NCI-H1694 (cell line): Measurements from ENCODE around the gene DOK1.
A peak's percentile ranks its signal among the peaks of the same experiment; 100 is the strongest.

ENCODE experiments used
- DNase-seq: peaks from one replicate; lab custom pipeline; 2025; lab: John Stamatoyannopoulos, UW

Gene DOK1

DNA sequence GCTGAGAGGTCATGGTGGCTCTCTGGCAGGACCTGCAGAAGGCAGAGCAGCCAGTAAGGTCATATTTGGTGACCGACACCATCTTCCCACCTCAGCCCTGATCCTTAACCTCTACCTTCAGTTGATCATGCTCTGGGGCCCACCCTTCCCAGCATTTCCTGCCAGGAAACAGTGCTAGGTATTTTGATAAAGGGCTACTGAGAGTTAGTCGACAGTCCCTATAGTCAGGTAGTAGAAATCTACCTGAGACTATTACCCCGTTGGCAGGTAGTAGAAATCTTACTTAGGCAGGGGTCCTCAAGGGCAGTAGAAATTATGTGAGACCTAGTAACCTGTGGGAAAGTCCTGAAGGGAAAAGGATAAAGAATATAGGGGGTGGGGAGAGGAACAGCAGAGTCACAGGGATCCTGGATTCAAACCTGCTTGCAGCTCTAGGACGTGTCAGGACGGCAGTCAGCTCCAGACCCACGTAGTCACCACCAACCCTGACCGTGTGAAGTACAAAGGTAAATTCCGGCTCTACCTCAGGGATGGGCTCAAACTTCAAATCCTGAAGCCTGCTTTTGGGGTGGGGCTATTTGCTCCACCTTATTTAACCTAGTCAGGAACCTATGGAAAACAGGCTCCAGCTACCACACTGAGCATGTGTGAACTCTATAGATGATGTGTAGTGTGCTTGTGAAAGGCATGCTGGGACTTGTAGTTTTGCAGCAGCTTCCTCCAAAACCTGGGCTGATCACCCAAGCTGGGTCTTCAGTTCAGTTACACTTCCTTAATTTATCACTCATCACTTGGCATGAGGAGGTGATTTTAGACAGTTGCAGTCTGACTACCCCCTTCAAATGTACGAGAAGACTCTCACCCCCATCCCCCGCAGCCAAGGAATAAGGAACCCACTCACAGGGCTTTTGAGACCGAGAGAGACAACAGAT, 28.5 kb upstream of the DOK1 start, which contains the start of gene DQX1:
Gene DQX1 (minus strand): TSS at position 515 of the 932 bp plus-strand sequence. CDS start 502 bp downstream, at position 13.
- no peak for DNase-seq

DNA sequence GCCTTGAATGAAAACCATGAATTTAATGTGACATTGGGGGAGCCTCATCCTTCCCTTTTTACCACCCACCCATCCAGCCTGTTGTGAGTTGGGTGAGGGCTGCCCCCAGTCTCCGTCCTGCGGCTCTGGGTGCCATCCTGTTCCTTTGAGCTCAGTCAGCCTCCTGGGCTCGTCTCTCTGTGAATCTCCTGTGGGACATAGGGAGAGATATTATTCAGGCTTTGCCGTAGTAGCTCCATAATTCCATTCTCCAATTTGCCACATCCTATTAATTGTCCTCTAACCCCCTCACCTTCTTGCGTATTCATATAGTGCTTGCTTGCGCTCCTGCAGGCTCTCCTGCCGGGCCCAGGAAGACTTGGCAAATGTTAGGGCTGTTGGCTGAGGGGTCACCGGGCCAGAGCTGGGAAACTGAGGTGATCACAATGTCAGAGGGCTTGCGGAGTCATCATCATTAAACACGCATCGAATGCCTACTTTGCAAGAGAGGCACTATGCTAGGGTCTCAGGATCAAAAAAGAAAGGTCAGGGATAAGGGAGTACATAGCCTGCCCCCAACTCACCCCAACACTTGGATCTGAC, 27.8 kb upstream of the DOK1 start:
- DNase-seq = no peak

- DNase-seq = no peak
Measured at GRCh38 chr2:74527741-74528140, 26.8 kb upstream of the DOK1 start.

DNA sequence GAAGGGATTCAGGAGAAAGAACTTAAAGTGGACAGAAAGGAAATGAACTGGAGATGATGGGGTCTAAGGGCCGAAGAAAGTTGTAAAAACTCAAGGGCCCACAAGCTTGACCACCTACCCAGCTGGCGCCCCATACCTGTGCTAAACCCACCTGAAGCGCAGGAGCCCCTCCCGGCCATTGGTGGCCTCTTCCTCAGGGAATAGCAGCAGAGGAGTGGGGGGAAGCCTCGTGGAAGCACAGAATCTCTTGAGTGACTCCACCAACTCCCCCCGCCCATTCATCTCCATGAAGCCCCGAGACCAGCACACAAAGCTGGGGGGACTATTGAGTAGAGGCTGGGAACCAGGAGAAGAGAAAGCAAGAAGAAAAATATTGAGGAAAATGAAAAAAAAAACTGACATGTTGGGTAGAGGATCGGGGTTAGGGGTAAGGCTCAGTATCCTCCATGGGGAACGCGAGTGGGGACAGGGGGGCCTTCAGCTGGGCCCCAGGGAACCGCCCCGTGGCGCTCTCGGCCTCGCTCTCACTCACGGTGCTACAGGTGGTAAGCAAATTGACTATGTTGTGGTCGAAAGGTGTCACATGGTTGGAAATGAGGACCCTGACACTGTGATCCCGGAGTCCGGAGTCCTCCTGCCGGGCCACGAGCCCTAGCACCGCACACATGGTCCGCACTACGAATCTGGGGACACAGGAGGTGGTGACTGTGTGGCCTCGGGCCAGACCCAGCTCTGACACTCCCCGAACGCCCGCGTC, 25.7 kb upstream of the DOK1 start:
- DNase-seq = no peak

DNA sequence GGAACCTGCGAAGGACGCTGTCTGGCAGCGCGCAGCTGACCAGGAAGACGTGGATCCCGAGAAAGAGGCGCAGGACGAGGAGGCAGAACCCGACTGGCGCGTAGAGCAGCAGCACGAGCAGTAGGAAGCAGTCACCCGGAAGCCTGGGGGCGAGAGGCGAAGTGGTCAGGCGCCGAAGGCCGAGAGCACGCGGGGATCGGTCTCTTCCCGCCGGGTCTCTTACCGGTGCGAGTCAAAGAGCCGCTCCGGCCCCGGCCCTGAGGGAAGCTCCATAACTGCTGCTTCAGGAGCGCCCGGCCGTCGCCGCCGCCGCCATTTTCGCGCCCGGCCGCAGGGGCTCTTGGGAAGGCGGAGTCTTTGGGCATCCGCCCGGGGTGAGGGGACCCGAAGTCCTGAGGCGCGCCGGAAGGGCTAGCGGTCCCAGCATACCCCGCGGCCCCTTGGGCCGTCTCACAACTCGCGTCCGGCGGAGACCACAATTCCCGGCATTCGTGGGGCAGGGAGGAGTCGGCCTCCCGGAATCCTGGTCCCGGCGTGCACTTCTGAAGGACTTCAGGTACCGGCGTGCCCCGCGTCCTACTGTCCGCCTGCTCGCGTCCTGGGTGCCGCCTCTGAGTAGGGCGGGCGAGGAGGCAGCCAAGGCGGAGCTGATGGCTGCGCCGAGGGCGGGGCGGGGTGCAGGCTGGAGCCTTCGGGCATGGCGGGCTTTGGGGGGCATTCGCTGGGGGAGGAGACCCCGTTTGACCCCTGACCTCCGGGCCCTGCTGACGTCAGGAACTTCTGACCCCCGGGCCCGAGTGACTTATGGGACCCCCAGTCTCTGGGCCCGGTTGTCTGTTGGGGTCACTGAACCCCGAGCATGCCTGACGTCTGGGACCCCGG, 24.9 kb upstream of the DOK1 start, which contains the start of the genes AUP1 and HTRA2:
Gene AUP1 (minus strand): TSS at position 350 of the 882 bp plus-strand sequence. CDS start 77 bp downstream, at position 273.
Gene HTRA2 (plus strand): TSS at position 577 of the 882 bp plus-strand sequence. CDS start 74 bp downstream, at position 651.
- peak; percentile 93 for DNase-seq

DNA sequence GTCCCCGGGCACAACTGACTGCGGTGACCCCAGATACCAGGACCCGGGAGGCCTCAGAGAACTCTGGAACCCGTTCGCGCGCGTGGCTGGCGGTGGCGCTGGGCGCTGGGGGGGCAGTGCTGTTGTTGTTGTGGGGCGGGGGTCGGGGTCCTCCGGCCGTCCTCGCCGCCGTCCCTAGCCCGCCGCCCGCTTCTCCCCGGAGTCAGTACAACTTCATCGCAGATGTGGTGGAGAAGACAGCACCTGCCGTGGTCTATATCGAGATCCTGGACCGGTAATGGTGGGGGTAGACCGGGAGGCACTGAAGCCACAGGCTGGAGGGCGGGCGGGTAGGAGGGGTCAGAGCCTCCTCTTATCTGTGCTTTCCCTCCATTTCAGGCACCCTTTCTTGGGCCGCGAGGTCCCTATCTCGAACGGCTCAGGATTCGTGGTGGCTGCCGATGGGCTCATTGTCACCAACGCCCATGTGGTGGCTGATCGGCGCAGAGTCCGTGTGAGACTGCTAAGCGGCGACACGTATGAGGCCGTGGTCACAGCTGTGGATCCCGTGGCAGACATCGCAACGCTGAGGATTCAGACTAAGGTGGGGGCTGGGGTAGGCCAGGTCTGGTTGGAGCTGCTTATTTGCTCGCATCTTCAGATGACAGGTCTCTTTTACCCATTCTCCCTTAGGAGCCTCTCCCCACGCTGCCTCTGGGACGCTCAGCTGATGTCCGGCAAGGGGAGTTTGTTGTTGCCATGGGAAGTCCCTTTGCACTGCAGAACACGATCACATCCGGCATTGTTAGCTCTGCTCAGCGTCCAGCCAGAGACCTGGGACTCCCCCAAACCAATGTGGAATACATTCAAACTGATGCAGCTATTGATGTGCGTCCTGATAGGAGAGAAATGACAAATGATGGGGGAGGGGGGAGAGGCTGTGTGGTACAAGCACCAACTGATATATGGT, 24.0 kb upstream of the DOK1 start:
- no peak for DNase-seq

- DNase-seq = no peak
Measured at GRCh38 chr2:74531666-74532065, 22.9 kb upstream of the DOK1 start.

GRCh38 chr2:74532222-74532621, 22.3 kb upstream of the DOK1 start:
- peak; percentile 62 for DNase-seq

DNA sequence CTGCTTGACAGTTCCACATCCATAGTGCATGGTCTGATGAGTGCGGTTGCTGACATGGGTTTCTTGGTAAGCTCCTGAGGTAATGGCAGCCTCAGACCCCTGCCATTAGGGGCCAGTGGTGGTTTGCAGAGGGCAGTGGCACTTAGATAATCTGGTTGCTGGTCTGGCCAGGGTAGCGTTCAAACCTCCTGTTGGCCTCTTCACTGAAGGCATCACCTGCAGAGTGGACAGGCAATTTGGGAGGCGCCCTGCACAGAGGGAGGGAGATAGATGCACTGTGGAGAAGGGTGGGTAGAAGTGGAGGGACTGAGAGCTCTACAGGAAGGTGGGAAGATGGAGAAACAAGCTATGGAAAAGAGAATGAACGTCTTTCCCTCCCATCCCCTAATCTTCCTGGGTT, 21.1 kb upstream of the DOK1 start:
- no peak for DNase-seq

DNA sequence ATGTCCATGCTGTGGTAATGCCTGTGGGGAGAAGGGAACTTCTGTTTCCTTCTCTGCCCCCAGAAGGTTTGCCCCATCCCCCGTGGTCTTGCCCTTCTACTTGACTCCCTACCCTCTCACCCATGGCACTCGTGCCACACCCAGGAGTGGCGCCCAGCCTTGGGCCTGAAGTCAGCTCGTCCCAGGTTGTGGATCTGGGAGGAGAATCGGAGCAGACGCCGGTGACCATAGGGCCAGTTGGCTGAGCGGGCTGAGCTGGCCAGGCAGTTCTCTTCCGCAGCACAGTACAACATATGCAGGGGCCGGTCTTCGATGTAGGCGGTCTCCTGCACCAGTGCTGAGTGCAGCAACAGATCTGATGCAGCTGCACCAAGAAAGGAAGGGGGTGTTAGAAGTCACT, 20.1 kb upstream of the DOK1 start:
- DNase-seq = no peak

GRCh38 chr2:74535440-74535965, 19.0 kb upstream of the DOK1 start:
- no peak for DNase-seq

DNA sequence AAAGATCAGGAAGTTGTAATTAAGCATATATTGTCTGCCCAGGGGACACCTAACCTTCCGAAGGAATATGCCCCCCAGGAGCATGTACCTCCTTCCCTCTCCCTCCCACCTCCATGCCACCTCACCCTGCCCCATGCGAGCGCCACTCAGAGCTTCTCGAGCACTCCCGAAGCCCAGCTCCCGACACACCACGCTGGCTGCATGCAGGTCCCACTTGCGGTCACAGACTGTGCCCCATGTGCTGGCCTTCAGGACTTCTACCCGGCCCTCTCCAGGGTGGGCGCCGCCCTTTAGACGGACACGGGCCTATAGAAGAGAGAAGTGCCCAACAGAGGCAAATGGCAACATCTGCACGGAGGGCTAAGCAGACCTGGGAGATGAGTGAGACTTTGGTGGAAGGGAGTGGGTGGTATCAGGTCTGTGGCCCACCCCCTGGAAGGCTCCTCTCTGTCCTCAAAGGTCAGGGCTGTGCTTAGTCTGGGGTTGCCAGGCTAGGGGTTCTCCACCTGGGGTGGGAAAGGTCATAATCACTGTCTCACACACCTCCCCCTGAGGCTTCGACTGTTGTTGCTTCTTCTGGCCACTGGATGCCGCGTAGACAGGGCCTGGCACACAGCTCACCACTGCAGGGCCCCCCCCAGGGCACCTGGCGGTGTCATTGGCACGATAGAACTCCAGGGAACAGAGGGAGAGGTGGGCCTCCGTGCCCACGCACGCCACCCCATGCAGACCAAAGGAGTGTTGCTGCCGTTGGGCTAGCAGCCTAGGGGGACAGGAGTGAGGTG, 18.2 kb upstream of the DOK1 start:
- no peak for DNase-seq

GRCh38 chr2:74537140-74537539, 17.4 kb upstream of the DOK1 start:
- DNase-seq = no peak

DNA sequence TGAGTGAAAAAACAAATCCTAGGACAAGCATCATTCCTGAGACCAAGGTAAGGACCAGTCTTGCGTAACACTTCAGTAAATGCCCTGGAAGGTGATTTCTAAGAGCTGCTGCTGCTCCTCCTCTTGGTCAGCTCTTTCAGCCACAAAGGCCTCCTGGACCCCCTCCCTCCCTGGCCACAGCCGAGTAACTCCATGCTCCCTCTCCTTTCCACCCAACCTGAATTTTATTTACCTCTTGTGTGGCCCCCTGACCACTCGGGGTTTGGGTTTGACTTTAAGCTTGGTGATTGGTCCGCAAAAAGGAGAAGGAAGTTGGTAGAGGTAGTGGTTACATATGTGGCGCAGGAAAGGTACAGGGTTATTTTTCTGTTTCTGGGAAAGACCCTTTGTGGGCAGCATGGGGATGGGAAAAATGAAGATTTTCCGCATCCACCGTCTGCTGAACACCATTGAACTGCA, 15.6 kb upstream of the DOK1 start:
- no peak for DNase-seq

DNA sequence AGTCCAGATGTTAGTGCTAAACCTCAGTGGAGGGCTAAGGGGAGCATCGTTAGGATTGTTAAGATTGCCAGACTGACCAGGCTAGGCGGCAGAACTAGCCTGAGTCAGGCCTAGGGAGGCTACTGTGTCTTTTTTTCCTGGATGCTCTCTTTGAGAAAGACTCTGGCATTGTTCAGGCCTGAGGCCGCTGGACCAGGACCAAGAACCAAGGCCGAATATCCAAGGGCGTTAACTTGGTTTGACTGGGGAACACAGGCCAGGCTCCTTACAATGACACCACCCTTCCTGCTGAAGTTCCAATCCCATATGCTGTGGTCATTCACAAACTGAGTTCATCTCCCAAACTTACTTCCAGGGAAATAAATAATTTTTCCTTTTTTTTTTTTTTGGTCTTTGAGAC, 14.2 kb upstream of the DOK1 start:
- DNase-seq = no peak

DNA sequence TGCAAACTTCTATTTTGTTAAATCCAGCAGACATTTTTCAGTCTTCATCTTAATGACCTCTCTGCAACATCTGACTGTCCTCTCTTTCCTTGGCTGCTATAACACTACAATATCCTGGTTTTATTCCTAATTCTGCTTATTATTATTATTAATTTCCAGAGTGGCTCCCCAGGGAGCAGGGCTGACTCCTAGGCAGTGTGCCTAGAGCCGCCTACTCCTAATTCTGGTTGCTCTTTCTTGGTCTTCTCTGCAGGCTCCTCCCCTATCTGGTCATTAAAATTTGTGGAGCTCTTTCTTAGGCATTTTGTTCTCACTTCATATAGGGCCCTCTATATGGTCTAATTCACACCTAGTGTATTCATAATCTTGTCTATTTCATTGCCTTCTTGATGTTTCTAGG, 11.5 kb upstream of the DOK1 start:
- DNase-seq = no peak

GRCh38 chr2:74544634-74545033, 9.9 kb upstream of the DOK1 start:
- DNase-seq = no peak

GRCh38 chr2:74546004-74546403, 8.5 kb upstream of the DOK1 start:
- no peak for DNase-seq

- DNase-seq = no peak
Measured at GRCh38 chr2:74548285-74548899, 6.1 kb upstream of the DOK1 start.
